Right cardiac atrium (tissue), 5 donors: ENCODE measurements around the gene SREK1. TPM values are rescaled to one million over a fixed set of nuclear protein-coding genes. Genes with fewer than 3 reads are reported as not detected.
"Not testable (repeated sequence)": the region's sequence is repeated elsewhere in the genome, so short reads cannot be mapped to it uniquely, and the experiment has no call there.

Source experiments
- ATAC-seq, 2 donors: fragments of 200-7000 bp; cut with Tn5 transposase; one replicate each; pipeline versions ENCODE4 v1.8.0 to v1.9.1; 2020; ENCODE audit warnings: moderate library complexity in 2 of 2, mild to moderate bottlenecking in 1 of 2
- DNase-seq, 3 donors: peaks; one replicate each; pipeline ENCODE4 v3.0.0-alpha.2; 2020
- H3K27ac ChIP-seq: one replicate; pipeline ENCODE4 v1.5.1; 2013; ENCODE audit warnings: mild to moderate bottlenecking, low read length, control low read depth, moderate library complexity
- H3K27me3 ChIP-seq: one replicate; pipeline ENCODE4 v1.6.1; 2013; ENCODE audit not compliant: control insufficient read depth, insufficient read depth
- H3K4me1 ChIP-seq: one replicate; pipeline ENCODE4 v1.6.1; 2013; ENCODE audit warnings: low read length; ENCODE audit not compliant: control insufficient read depth, insufficient read depth
- H3K4me3 ChIP-seq: one replicate; pipeline ENCODE4 v1.5.1; 2013; ENCODE audit warnings: low read length, control low read depth
- H3K9me3 ChIP-seq: one replicate; pipeline ENCODE4 v1.6.1; 2013; ENCODE audit warnings: low read length; ENCODE audit not compliant: control insufficient read depth
- WGBS: extraction: QIAGEN DNeasy Blood & Tissue Kit; methylation state at CpG from one replicate; pipeline ENCODE4 v1.1.7; 2013; 5-methylcytosine and 5-hydroxymethylcytosine counted together
- intact Hi-C, 4 donors: fragments of 100-400 bp; cut with DNase I; formaldehyde crosslinking; loops; one replicate each; pipeline versions ENCODE4 v1.11.0 to v1.14.0; 2022 to 2023
- polyA plus RNA-seq: library from polyadenylated mRNA; stranded (reverse); fragments of 200-250 nt; gene quantifications from one replicate; pipeline ENCODE4 v1.2.3, GENCODE V29; 2013
- total RNA-seq, 4 donors: library from RNA; stranded (reverse); fragmentation: NEBNext Ultra II Directional; extraction: Animal tissue kit (Norgen Biotek cat#: 25700); gene quantifications; one replicate each; pipeline ENCODE4 v1.2.1, GENCODE V29; 2021
- donor health status: healthy with polysubstance abuse.
- donor health status: DM: no; HTN: yes; CAD: no.
- donor health status: DM: no; HTN: no; CAD: no.
- donor health status: DM: no; HTN: yes; CAD: no; lungs with severe emphysema.
- donor health status: DM: yes; HTN: yes; CAD: no.

The SREK1 gene
- total and polyA plus RNA-seq, 5 donors: 23.2 to 42.6 (median 32.5) TPM

- H3K27me3 ChIP-seq, intact Hi-C loops, DNase-seq, H3K9me3 ChIP-seq, H3K4me1 ChIP-seq, H3K4me3 ChIP-seq, ATAC-seq, H3K27ac ChIP-seq: not testable (repeated sequence)
- 88% methylated on average over 4 of the region's 4 CpGs for WGBS
Measured at GRCh38 chr5:66222896-66223295, 78.8 kb downstream of the SREK1 start.

GRCh38 chr5:66223637-66224036 is 79.5 kb downstream of the SREK1 start:
- H3K27me3 ChIP-seq: no peaks in the 10 kb centered on the region
- ATAC-seq: no peak
- peak in 1 of 3 donors; percentile 47 for DNase-seq
- no peaks in the 10 kb centered on the region for H3K9me3 ChIP-seq
- no peak overlapping the region for H3K4me3 ChIP-seq
- intact Hi-C loops: no loop called here
- no peaks in the 10 kb centered on the region for H3K4me1 ChIP-seq
- no peak overlapping the region for H3K27ac ChIP-seq
- WGBS: 59% methylated on average over 4 of the region's 4 CpGs

GRCh38 chr5:66224274-66224673 is 80.2 kb downstream of the SREK1 start:
- 91% methylated on average over 3 of the region's 3 CpGs for WGBS
- ATAC-seq: no peak
- intact Hi-C loops: no loop called here

GRCh38 chr5:66224773-66225553 is 80.9 kb downstream of the SREK1 start:
- 80% methylated on average over 8 of the region's 8 CpGs for WGBS
- Histone ChIP-seq H3K4me1 (no peaks in the 10 kb centered on the region), H3K27ac (no peak overlapping the region), H3K4me3 (no peak overlapping the region), H3K27me3 (no peaks in the 10 kb centered on the region), H3K9me3 (no peaks in the 10 kb centered on the region)
- DNase-seq (no peak), ATAC-seq (no peak)
- intact Hi-C loops: no loop called here

More at GRCh38 chr5:66224274-66224673, 80.2 kb downstream of the SREK1 start:
- Histone ChIP-seq H3K27me3 (no peaks in the 10 kb centered on the region), H3K9me3 (no peaks in the 10 kb centered on the region), H3K4me3 (no peak overlapping the region), H3K4me1 (no peaks in the 10 kb centered on the region), H3K27ac (no peak overlapping the region)
- DNase-seq: no peak

GRCh38 chr5:66230551-66230950 is 86.5 kb downstream of the SREK1 start:
- no peak for ATAC-seq
- no peaks in the 10 kb centered on the region for H3K9me3 ChIP-seq
- intact Hi-C loops: no loop called here
- H3K27me3 ChIP-seq: no peaks in the 10 kb centered on the region
- no peak overlapping the region for H3K27ac ChIP-seq
- no peak for DNase-seq
- 81% methylated on average over 1 of the region's 1 CpG for WGBS
- H3K4me3 ChIP-seq: no peak overlapping the region
- no peaks in the 10 kb centered on the region for H3K4me1 ChIP-seq

- intact Hi-C loops: no loop called here
Measured at GRCh38 chr5:66231508-66231907, 87.4 kb downstream of the SREK1 start.

GRCh38 chr5:66232275-66232674 is 88.2 kb downstream of the SREK1 start:
- Histone ChIP-seq H3K4me3 (no peak overlapping the region), H3K27ac (no peak overlapping the region), H3K4me1 (no peaks in the 10 kb centered on the region), H3K27me3 (no peaks in the 10 kb centered on the region), H3K9me3 (no peaks in the 10 kb centered on the region)
- intact Hi-C loops: no loop called here
- ATAC-seq (no peak), DNase-seq (no peak)
- WGBS: 78% methylated on average over 6 of the region's 6 CpGs

More at GRCh38 chr5:66231508-66231907, 87.4 kb downstream of the SREK1 start:
- WGBS: 74% methylated on average over 2 of the region's 2 CpGs
- H3K27me3 ChIP-seq: no peaks in the 10 kb centered on the region
- H3K27ac ChIP-seq: no peak overlapping the region
- H3K4me1 ChIP-seq: no peaks in the 10 kb centered on the region
- ATAC-seq (no peak), DNase-seq (no peak)
- H3K9me3 ChIP-seq: no peaks in the 10 kb centered on the region
- H3K4me3 ChIP-seq: no peak overlapping the region

GRCh38 chr5:66232706-66233445 is 88.8 kb downstream of the SREK1 start:
- Histone ChIP-seq H3K4me1 (no peaks in the 10 kb centered on the region), H3K27ac (no peak overlapping the region), H3K9me3 (no peaks in the 10 kb centered on the region), H3K27me3 (no peaks in the 10 kb centered on the region), H3K4me3 (no peak overlapping the region)
- WGBS: 47% methylated on average over 12 of the region's 12 CpGs
- DNase-seq: peak in 1 of 3 donors; percentile 15
- intact Hi-C loops: no loop called here
- peak; percentile 63 to 69 for ATAC-seq

Other genes starting within 250 kb of the SREK1 start
- 10 to 100 TPM; 42.3 to 47.9 (median 43.3) TPM for gene ERBIN, start 217.7 kb upstream of the SREK1 start, total RNA-seq
- 11.8 TPM for gene ERBIN, start 217.7 kb upstream of the SREK1 start, polyA plus RNA-seq